WERI-Rb-1 (cell line): ENCODE data around the gene SALL3.

Experiments
- DNase-seq: peaks from one replicate; pipeline ENCODE4 v3.0.0-alpha.2; 2020
- H3K27ac ChIP-seq: fragments of 250-450 bp; sonication (Bioruptor Pico); 2 replicates; pipeline ENCODE4 v1.5.1; 2020; ENCODE audit warnings: mild to moderate bottlenecking, moderate library complexity
- H3K27me3 ChIP-seq: fragments of 250-450 bp; sonication (Bioruptor Pico); 2 replicates; pipeline ENCODE4 v1.5.1; 2021; ENCODE audit warnings: mild to moderate bottlenecking, low read depth, moderate library complexity; ENCODE audit not compliant: insufficient read depth, severe bottlenecking
- H3K36me3 ChIP-seq: fragments of 250-450 bp; sonication (Bioruptor Pico); 2 replicates; pipeline ENCODE4 v1.5.1; 2020; ENCODE audit warnings: mild to moderate bottlenecking, moderate library complexity
- H3K4me3 ChIP-seq: 2 replicates; pipeline ENCODE4 v1.5.1; 2011; ENCODE audit warnings: low read depth, mild to moderate bottlenecking, control low read depth, low read length
- H3K9me3 ChIP-seq: fragments of 250-450 bp; sonication (Bioruptor Pico); 2 replicates; pipeline ENCODE4 v1.5.1; 2021; ENCODE audit warnings: mild to moderate bottlenecking, moderate library complexity; ENCODE audit not compliant: severe bottlenecking
- CTCF ChIP-seq: IDR thresholded peaks from 2 replicates; pipeline ENCODE4 v1.5.1; 2011; ENCODE audit warnings: low read depth, mild to moderate bottlenecking, control low read depth, inconsistent platforms, low read length

Gene SALL3

GRCh38 chr18:78971511-78972245 is 7.9 kb upstream of the SALL3 start:
- Histone ChIP-seq H3K27me3 (no peaks in the 10 kb centered on the region), H3K27ac (no peak overlapping the region), H3K4me3 (no peak overlapping the region), H3K9me3 (no peaks in the 10 kb centered on the region), H3K36me3 (no peaks in the 10 kb centered on the region)
- no peak for DNase-seq
- TF ChIP-seq CTCF, result no peak

- no peak for DNase-seq
- no peaks in the 10 kb centered on the region for H3K36me3 ChIP-seq
- H3K27me3 ChIP-seq, result no peaks in the 10 kb centered on the region
- H3K27ac ChIP-seq, result no peak overlapping the region
- H3K4me3 ChIP-seq, result no peak overlapping the region
- no peaks in the 10 kb centered on the region for H3K9me3 ChIP-seq
- TF ChIP-seq CTCF, result no peak
These were observed 7.2 kb upstream of the SALL3 start for GRCh38 chr18:78972385-78972918.

- H3K9me3 ChIP-seq, result no peaks in the 10 kb centered on the region
- no peak overlapping the region for H3K4me3 ChIP-seq
- DNase-seq, result no peak
- no peak overlapping the region for H3K27ac ChIP-seq
- no peaks in the 10 kb centered on the region for H3K36me3 ChIP-seq
- no peak for TF ChIP-seq CTCF
- H3K27me3 ChIP-seq, result no peaks in the 10 kb centered on the region
These were observed 6.7 kb upstream of the SALL3 start for GRCh38 chr18:78972930-78973331.

- H3K4me3 ChIP-seq, result peak overlapping the region; percentile 73
- H3K36me3 ChIP-seq, result no peaks in the 10 kb centered on the region
- DNase-seq, result no peak
- no peaks in the 10 kb centered on the region for H3K9me3 ChIP-seq
- H3K27me3 ChIP-seq, result no peaks in the 10 kb centered on the region
- TF ChIP-seq CTCF, result no peak
- H3K27ac ChIP-seq, result peak overlapping the region; percentile 65
These were observed 6.1 kb upstream of the SALL3 start for GRCh38 chr18:78973357-78974083.

DNA sequence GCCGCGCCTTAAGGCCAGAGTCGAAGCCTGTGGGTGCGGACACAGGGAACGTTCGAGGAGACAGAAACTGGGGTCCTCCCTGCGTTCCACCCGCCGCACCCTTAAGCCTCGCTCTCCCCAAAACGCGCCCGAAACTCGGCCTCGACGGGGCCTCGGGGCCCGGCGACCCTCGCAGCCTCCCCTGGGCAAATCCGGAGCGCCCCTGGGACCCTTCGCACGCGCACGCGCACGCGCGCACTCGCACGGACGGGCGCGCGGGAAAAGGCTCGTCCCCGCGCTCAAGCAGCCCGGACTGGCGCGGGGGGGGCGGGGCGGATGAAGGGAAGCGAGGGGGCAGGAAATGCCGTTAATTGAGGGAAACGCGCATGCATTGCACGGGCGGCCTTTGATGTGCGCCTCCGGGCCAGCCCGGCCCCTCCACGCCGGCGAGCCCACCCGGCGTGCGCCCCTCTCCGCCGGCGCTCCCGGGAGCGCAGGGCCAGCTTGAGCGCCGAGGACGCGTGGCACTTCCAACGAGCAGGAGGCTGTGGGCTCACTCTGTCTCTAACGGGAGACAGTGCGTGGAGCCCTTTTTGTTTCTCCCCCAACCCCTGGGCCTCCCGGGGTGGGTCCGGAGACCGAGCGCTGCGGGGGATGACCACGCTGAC is 5.4 kb upstream of the SALL3 start:
- peak; percentile 81 for DNase-seq
- Histone ChIP-seq H3K9me3 (no peaks in the 10 kb centered on the region), H3K4me3 (peak overlapping the region; percentile 73), H3K27me3 (no peaks in the 10 kb centered on the region), H3K36me3 (no peaks in the 10 kb centered on the region), H3K27ac (peak overlapping the region; percentile 65)
- TF ChIP-seq CTCF, result no peak
